ENCODE results near the gene SPDYE8. TPM values are rescaled to one million over a fixed set of nuclear protein-coding genes. Genes with fewer than 3 reads are reported as not detected.

Gene SPDYE8
- total RNA-seq, 1 donor = not detected

Small RNA genes within 50 kb of the gene (small RNA-seq; reads per million reads assigned to genes)
- not detected for gene RF00019

Other genes with a start within 250 kb of the SPDYE8 start
- 2.2 and 2.3 TPM in 2 replicates for gene TYW1B, start 201.6 kb downstream of the SPDYE8 start, total RNA-seq
- 6.4 and 6.9 TPM in 2 replicates for gene POM121, start 104.7 kb downstream of the SPDYE8 start, total RNA-seq
- gene TRIM74, start 60.3 kb downstream of the SPDYE8 start, total RNA-seq = not detected in 2 replicates
- gene SPDYE11, start 28.1 kb upstream of the SPDYE8 start, total RNA-seq = not detected in 2 replicates
- gene SPDYE9, start 56.3 kb upstream of the SPDYE8 start, total RNA-seq = not detected in 2 replicates